SK-N-SH treated with all-trans-retinoic acid at 6 μM for 48 hours (cell line): ENCODE measurements around the gene SDR42E1.

ENCODE experiments used
- ESRRG ChIP-seq: fragments of 250-450 bp; sonication (Bioruptor Pico); IDR thresholded peaks from 2 replicates; pipeline ENCODE4 v1.6.1; 2021; ENCODE audit warnings: mild to moderate bottlenecking
- RARB ChIP-seq: fragments of 250-450 bp; sonication (Bioruptor Pico); IDR thresholded peaks from 2 replicates; pipeline ENCODE4 v1.8.0; 2021; ENCODE audit warnings: mild to moderate bottlenecking, moderate library complexity
- SNAI2 ChIP-seq: fragments of 250-450 bp; sonication (Bioruptor Pico); IDR thresholded peaks from 2 replicates; pipeline ENCODE4 v1.5.0; 2020; ENCODE audit warnings: mild to moderate bottlenecking, moderate library complexity
- TCF4 ChIP-seq: fragments of 250-450 bp; sonication (Bioruptor Pico); IDR thresholded peaks from 2 replicates; pipeline ENCODE4 v1.8.0; 2021; ENCODE audit warnings: mild to moderate bottlenecking, moderate library complexity, borderline replicate concordance
- TOX ChIP-seq: fragments of 250-450 bp; sonication (Bioruptor Pico); IDR thresholded peaks from 2 replicates; pipeline ENCODE4 v1.8.0; 2021; ENCODE audit warnings: mild to moderate bottlenecking, moderate library complexity, borderline replicate concordance
- ZFP3 ChIP-seq: fragments of 250-450 bp; sonication (Bioruptor Pico); IDR thresholded peaks from 2 replicates; pipeline ENCODE4 v1.5.0; 2020; ENCODE audit warnings: mild to moderate bottlenecking, moderate library complexity
- ZFP30 ChIP-seq: fragments of 450-650 bp; formaldehyde crosslinking; IDR thresholded peaks from 2 replicates; pipeline ENCODE4 v1.5.0; 2022; ENCODE audit warnings: mild to moderate bottlenecking, moderate library complexity
- TF ChIP-seq, protein P1 (sequence below): fragments of 250-450 bp; sonication (Bioruptor Pico); IDR thresholded peaks from 2 replicates; pipeline ENCODE4 v1.5.0; 2020; ENCODE audit warnings: mild to moderate bottlenecking, moderate library complexity
- TF ChIP-seq, protein P2 (sequence below): fragments of 250-450 bp; sonication (Bioruptor Pico); IDR thresholded peaks from 2 replicates; pipeline ENCODE4 v1.8.0; 2021; ENCODE audit warnings: low read depth, mild to moderate bottlenecking, moderate library complexity, borderline replicate concordance
- TF ChIP-seq, protein P3 (sequence below): fragments of 250-450 bp; sonication (Bioruptor Pico); IDR thresholded peaks from 2 replicates; pipeline ENCODE4 v1.5.1; 2021; ENCODE audit warnings: mild to moderate bottlenecking, moderate library complexity
- TF ChIP-seq, protein P4 (sequence below): fragments of 250-450 bp; sonication (Bioruptor Pico); IDR thresholded peaks from 2 replicates; pipeline ENCODE4 v1.8.0; 2020; ENCODE audit warnings: mild to moderate bottlenecking, moderate library complexity, borderline replicate concordance
- TF ChIP-seq, protein P5 (sequence below): fragments of 250-450 bp; sonication (Bioruptor Pico); IDR thresholded peaks from 2 replicates; pipeline ENCODE4 v1.5.1; 2020; ENCODE audit warnings: low read depth, mild to moderate bottlenecking, moderate library complexity

DNA sequence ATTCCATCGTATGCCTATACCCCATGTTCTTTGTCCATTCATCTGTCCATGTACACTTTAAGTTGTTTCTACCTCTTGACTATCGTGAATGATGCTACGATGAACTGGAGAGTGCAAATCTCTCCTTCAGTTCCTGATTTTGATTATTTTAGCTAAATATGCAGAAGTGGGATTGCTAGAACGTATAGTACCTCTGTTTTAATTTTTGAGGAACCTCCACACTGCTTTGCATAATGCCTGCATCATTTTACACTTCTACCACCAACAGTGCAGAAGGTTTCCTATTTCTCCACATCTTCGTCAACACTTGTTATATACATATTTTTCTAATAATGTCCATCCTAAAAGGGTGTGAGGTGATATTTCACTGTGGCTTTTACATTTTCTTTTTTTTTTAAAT, 43.9 kb downstream of the SDR42E1 start:
- TF ChIP-seq TOX (CRISPR knock-in tag) (no peak), SNAI2 (CRISPR knock-in tag) (no peak), RARB (CRISPR knock-in tag) (no peak), ZFP30 (CRISPR knock-in tag) (no peak), TCF4 (CRISPR knock-in tag) (no peak), ESRRG (CRISPR knock-in tag) (no peak), ZFP3 (CRISPR knock-in tag) (no peak)
- TF ChIP-seq, protein P1, sequence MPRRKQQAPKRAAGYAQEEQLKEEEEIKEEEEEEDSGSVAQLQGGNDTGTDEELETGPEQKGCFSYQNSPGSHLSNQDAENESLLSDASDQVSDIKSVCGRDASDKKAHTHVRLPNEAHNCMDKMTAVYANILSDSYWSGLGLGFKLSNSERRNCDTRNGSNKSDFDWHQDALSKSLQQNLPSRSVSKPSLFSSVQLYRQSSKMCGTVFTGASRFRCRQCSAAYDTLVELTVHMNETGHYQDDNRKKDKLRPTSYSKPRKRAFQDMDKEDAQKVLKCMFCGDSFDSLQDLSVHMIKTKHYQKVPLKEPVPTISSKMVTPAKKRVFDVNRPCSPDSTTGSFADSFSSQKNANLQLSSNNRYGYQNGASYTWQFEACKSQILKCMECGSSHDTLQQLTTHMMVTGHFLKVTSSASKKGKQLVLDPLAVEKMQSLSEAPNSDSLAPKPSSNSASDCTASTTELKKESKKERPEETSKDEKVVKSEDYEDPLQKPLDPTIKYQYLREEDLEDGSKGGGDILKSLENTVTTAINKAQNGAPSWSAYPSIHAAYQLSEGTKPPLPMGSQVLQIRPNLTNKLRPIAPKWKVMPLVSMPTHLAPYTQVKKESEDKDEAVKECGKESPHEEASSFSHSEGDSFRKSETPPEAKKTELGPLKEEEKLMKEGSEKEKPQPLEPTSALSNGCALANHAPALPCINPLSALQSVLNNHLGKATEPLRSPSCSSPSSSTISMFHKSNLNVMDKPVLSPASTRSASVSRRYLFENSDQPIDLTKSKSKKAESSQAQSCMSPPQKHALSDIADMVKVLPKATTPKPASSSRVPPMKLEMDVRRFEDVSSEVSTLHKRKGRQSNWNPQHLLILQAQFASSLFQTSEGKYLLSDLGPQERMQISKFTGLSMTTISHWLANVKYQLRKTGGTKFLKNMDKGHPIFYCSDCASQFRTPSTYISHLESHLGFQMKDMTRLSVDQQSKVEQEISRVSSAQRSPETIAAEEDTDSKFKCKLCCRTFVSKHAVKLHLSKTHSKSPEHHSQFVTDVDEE (CRISPR knock-in tag) = no peak
- TF ChIP-seq, protein P2, sequence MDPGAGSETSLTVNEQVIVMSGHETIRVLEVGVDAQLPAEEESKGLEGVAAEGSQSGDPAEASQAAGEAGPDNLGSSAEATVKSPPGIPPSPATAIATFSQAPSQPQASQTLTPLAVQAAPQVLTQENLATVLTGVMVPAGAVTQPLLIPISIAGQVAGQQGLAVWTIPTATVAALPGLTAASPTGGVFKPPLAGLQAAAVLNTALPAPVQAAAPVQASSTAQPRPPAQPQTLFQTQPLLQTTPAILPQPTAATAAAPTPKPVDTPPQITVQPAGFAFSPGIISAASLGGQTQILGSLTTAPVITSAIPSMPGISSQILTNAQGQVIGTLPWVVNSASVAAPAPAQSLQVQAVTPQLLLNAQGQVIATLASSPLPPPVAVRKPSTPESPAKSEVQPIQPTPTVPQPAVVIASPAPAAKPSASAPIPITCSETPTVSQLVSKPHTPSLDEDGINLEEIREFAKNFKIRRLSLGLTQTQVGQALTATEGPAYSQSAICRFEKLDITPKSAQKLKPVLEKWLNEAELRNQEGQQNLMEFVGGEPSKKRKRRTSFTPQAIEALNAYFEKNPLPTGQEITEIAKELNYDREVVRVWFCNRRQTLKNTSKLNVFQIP (CRISPR knock-in tag) = no peak
- TF ChIP-seq, protein P3, sequence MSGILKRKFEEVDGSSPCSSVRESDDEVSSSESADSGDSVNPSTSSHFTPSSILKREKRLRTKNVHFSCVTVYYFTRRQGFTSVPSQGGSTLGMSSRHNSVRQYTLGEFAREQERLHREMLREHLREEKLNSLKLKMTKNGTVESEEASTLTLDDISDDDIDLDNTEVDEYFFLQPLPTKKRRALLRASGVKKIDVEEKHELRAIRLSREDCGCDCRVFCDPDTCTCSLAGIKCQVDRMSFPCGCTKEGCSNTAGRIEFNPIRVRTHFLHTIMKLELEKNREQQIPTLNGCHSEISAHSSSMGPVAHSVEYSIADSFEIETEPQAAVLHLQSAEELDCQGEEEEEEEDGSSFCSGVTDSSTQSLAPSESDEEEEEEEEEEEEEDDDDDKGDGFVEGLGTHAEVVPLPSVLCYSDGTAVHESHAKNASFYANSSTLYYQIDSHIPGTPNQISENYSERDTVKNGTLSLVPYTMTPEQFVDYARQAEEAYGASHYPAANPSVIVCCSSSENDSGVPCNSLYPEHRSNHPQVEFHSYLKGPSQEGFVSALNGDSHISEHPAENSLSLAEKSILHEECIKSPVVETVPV (CRISPR knock-in tag) = no peak
- TF ChIP-seq, protein P4, sequence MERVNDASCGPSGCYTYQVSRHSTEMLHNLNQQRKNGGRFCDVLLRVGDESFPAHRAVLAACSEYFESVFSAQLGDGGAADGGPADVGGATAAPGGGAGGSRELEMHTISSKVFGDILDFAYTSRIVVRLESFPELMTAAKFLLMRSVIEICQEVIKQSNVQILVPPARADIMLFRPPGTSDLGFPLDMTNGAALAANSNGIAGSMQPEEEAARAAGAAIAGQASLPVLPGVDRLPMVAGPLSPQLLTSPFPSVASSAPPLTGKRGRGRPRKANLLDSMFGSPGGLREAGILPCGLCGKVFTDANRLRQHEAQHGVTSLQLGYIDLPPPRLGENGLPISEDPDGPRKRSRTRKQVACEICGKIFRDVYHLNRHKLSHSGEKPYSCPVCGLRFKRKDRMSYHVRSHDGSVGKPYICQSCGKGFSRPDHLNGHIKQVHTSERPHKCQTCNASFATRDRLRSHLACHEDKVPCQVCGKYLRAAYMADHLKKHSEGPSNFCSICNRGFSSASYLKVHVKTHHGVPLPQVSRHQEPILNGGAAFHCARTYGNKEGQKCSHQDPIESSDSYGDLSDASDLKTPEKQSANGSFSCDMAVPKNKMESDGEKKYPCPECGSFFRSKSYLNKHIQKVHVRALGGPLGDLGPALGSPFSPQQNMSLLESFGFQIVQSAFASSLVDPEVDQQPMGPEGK = no peak
- TF ChIP-seq, protein P5, sequence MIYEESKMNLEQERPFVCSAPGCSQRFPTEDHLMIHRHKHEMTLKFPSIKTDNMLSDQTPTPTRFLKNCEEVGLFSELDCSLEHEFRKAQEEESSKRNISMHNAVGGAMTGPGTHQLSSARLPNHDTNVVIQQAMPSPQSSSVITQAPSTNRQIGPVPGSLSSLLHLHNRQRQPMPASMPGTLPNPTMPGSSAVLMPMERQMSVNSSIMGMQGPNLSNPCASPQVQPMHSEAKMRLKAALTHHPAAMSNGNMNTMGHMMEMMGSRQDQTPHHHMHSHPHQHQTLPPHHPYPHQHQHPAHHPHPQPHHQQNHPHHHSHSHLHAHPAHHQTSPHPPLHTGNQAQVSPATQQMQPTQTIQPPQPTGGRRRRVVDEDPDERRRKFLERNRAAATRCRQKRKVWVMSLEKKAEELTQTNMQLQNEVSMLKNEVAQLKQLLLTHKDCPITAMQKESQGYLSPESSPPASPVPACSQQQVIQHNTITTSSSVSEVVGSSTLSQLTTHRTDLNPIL = no peak
